Putamen (tissue), 1 donor: ENCODE measurements around the gene OR2L5.

ENCODE experiments used
- DNase-seq: peaks from one replicate; pipeline ENCODE4 v3.0.0-alpha.2; 2016; ENCODE audit warnings: low spot score

OR2L5 gene, protein sequence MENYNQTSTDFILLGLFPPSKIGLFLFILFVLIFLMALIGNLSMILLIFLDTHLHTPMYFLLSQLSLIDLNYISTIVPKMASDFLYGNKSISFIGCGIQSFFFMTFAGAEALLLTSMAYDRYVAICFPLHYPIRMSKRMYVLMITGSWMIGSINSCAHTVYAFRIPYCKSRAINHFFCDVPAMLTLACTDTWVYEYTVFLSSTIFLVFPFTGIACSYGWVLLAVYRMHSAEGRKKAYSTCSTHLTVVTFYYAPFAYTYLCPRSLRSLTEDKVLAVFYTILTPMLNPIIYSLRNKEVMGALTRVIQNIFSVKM

DNA sequence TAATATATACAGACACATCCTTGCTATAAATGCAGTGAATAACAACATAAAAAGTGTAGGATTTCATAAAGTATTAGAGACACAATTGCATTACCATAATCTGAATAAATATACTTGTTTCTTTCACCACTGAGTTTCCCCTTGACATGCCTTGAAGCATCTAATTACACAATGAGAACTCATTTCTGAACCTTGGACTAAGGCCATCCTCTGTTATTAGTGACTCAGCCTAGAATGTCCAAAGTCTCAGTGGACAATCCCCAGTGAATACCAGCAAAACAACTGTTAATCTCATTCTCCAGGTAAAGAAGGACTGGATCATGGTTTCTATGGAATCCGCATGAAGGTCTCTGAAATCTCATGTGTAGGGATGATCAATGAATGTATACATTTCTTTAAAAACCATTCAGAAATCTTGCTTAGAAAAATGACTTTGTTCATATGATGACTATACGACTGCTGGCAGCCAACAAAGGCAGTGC, at the start of gene OR2L5:
Gene OR2L5, plus strand, starts transcription at position 432 of the 482 bp plus-strand sequence. CDS start 8,288 bp downstream, outside the sequence.
- DNase-seq: peak; percentile 0

DNA sequence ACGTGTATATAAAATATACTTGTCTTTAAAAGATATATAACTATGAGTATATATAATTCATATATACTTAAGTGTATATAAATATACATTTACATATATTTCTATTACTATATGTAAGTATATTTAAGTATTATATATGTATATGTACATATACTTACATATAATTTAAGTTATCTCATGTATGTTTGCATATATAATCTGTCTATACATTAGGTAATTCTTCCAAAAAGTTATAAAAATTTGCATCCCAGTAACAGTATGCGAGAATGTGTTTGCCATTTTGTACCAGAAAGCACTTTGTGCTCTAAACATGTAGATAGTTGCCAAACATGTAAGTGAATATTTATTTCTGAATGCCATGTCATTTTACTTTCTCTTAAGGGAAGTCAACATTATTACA, 48.5 kb upstream of the OR2L5 start, which contains the start of gene OR2AK2:
Gene OR2AK2, plus strand, starts transcription at position 301 of the 400 bp plus-strand sequence. CDS start 144 bp downstream, outside the sequence.
- no peak for DNase-seq

DNA sequence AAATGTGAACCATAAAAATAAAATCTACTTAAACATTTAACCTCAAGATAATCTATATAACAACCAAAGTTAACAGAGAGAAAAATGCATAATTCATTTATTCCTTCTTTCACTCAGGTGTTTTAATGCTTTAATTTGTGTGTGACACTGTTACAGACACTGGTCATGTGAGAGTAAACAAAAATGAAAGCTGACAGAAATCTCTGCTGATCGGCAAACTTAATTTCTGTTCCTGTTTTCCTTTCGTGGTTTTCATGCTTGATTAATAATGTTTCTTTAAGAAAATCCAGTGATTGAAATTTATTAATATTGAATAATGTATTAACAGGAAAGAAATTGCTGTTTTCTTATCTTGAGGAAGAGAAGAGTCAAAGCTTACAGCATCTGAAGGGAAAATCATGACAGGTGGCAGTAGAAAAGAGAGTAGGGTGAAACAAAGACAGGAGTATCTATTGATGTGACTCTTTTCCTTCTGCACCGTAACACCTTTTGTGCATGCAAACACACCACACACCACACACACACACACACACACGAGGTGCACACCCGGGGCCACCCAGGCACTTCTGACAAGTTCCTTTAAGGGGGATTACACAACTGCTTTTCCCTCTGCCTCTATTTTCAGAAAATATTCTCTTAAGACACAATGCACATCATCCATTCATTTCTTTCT, 46.8 kb upstream of the OR2L5 start:
- no peak for DNase-seq

DNA sequence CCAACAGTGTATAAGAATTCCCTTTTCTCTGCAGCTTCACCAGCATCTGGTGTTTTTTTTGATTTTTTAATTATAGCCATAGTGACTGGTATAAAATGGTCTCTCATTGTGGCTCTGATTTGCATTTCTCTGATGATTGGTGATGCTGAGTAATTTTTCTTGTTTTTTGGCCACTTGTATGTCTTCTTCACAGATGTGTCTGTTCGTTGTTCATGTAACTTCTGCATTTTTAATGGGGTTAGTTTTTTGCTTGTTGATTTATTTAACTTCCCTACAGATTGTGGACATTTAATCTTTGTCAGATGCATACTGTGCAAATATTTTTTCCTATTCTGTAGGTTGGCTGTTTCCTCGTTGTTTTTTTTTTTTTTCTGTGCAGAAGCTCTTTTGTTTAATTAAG, 20.5 kb upstream of the OR2L5 start:
- no peak for DNase-seq

DNA sequence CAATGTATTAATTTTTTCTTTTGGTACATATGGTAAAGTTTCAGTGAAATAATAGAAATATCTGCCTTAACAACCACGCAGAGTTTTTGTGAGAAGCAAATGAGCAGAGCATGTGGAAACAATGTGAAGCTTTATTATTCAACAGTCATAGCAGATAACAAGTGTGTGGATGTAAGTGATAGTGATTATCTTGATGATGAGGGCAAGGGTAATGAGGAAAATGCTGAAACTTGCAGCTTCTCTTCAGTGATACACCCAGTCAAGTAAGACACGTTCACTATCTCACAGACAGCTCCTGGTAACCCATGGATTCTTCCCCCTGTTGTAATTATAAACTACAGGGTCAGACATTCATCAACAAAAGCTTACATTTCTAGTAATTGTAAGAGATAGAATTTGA, 14.6 kb upstream of the OR2L5 start:
- no peak for DNase-seq

DNA sequence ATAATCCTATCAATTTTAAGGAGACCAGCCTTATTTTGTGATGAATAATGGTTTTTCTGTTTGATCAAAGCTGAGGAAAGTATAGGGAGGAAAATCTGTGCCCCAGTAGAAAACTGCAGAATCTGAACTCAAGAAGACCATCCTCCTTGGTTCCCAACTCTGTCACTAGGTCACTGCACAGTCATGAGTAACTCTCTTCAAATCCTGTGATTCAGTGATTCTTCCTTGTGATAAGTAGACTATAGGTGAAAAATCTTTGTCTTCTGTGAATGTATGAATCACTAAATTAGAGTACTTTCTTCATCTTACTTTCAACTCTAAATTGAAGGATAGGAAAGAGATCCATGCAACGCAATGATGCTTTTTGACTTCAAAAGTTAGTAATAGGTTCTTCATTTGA, 13.3 kb upstream of the OR2L5 start:
- DNase-seq: no peak

DNA sequence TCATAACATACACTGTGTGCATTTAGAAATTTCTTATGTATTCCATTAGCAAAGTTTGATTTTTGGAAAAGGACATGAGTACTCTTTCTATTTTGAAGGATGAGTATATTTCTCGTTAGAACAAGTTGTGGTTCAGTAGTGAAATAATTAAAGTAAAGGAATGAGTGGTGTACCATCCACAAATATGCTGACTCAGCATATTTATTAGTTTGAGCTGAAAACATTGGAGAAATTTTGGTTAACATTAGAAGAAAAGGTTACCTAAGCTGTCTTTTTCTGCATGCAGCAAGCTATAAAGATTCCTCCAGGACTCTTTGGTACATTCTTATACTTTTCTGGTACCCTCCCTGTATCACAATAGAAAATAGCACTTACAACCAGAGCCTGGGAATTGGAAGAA, 5.7 kb upstream of the OR2L5 start:
- no peak for DNase-seq

DNA sequence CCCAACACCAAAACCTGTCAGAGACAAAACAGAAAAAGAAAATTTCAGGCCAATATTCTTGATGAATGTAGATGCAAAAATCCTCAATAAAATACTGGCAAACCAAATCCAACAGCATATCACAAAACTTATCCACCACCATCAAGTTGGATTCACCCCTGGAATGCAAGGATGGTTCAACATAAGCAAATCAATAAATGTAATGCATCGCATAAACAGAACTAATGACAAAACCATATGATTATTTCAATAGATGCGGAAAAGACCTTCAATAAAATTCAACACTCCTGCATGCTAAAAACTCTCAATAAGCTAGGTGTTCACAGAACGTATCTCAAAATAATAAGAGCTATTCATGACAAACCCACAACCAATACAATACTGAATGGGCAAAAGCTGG, 3.8 kb upstream of the OR2L5 start:
- DNase-seq: no peak

DNA sequence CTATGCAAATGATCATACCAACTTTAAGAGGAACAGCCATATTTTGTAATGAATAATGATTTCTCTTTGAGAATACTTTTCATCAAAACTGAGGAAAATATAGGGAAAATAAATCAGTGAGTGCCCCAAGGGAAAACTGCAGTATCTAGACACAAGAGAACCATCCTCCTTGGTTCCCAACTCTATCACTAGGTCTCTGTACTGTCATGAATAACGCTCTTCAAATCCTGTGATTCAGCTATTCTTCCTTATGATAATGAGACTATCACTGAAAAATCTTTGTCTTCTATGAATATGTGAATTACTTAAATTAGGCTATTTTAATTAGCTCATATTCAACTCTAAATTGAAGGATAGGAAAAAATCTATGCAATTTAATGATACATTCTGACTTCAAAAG, 2.3 kb downstream of the OR2L5 start:
- peak; percentile 3 for DNase-seq

DNA sequence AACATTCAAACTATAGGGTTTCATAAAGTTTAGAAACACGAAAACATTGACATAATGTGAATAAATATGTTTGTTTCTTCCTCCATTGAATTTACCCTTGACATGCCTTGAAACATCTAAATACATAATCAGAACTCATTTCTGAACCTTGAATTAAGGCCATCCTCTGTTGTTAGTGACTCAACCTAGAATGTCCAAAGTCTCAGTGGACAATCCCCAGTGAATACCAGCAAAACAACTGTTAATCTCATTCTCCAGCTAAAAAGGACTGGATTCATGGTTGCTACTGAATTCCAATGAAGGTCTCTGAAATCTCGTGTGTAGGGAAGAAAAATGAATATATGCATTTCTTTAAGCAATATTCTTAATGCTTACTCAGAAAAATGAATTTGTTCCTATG, 16.3 kb downstream of the OR2L5 start, which contains the start of gene OR2L2:
Gene OR2L2, plus strand, starts transcription at position 301 of the 400 bp plus-strand sequence. CDS start 8,198 bp downstream, outside the sequence.
- no peak for DNase-seq

DNA sequence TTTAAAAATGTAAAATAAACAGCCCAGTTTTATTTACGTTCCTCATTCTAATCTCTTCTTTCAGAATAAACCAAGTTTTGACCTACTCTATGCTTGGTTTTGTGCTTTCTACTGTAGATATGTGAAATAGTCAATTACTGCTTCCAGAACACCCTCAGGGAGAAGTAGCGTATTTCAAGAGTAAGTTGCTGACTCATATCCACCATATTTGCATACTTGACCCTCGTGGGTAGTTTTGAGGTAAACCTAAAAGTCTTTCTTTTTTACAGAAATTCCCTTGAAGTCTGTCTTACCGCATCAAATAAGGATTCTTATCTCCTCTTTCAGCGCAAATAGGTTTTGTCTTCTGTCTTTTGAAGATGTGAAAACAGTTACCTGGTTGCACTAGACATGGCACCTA, 31.7 kb downstream of the OR2L5 start:
- no peak for DNase-seq

DNA sequence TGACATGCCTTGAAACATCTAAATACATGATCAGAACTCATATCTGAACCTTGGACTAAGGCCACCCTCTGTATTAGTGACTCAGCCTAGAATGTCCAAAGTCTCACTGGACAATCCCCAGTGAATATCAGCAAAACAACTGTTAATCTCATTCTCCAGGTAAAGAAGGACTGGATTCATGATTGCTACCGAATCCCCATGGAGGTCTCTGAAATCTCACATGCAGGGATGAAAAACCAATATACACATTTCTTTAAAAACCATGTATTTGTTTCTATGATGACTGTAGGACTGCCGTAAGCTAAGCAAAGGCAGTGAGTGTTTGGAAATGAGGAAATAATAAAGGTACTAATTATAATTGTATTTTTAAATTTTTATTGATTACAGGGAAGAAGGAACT, 33.1 kb downstream of the OR2L5 start, which contains the start of gene OR2L3:
Gene OR2L3, plus strand, starts transcription at position 301 of the 400 bp plus-strand sequence. CDS start 13,846 bp downstream, outside the sequence.
- DNase-seq: no peak

DNA sequence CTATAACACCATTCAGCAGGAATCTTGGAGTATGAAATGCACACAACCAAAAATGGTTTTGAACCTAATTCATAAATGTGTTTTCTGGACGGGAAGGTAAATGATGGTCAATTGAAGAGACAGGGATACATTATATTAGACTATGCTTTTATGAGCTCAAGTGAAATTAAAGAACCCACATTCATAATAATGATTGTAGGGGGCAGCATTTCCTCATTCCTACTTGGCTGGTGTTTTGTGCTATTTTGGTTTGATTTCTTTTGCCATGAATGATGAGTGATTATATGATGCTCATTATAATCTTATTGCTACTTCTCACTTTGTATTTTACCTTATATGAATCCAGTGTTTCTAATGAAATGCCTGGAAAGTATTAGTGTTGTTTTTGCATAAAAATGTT, 33.5 kb downstream of the OR2L5 start:
- no peak for DNase-seq

DNA sequence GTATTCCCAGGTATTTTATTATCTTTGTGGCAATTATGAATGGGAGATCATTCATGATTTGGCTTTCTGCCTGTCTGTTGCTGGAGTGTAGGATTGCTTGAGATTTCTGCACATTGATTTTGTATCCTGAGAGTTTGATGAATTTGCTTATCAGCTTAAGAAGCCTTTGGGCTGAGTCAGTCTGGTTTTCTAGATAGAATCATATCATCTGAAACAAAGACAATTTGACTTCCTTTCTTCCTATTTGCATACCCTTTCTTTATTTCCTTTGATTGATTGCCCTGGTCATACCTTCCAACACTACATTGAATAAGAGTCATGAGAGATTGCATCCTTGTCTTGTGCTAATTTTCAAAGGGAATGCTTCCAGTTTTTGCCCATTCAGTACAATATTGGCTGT, 41.2 kb downstream of the OR2L5 start:
- no peak for DNase-seq

DNA sequence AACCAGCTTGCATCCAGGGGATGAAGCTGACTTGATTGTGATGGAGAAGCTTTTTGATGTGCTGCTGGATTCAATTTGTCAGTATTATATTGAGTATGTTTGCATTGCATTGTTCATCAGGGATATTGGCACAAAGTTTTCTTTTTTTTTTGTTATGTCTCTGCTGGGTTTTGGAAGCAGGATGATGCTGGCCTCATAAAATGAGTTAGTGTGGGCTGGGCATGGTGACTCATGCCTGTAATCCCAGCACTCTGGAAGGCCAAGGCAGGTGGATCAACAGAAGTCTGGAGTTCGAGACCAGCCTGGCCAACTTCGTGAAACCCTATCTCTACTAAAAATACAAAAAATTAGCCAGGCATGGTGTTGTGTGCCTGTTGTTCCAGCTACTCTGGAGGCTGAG, 41.8 kb downstream of the OR2L5 start:
- DNase-seq: no peak

DNA sequence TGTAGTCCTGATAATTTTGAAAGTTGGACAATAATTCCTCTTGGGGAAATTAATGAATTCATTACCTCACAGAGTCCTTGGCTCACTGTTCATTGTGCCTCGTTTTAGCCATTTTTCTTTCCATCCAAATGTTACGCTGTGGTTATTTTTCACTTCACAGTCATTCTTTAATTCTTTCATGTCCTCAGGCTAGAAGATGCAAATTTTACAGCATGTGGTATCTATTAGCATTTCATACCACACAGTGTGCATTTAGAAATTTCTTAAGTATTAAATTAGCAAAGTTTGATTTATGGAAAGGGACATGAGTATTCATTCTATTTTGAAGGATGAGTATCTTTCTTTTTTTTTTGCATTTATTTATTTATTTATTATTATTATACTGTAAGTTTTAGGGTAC, 51.6 kb downstream of the OR2L5 start:
- DNase-seq: no peak

DNA sequence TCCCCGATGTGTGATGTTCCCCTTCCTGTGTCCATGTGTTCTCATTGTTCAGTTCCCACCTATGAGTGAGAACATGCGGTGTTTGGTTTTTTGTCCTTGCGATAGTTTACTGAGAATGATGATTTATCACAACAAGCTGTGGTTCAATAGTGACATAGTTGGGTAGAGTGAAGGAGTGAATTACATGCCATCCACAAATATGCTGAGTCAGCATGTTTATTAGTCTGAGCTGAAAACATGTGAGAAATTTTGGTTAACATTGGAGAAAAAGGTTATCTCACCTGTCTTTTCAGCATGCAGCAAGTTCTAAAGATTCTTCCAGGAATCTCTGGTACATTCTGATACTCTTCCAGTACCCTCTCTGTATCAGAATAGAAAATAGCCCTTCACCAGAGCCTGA, 52.1 kb downstream of the OR2L5 start:
- no peak for DNase-seq
